ENCODE results near the gene MYBL2. TPM values are rescaled to one million over a fixed set of nuclear protein-coding genes. Genes with fewer than 3 reads are reported as not detected.

The MYBL2 gene
- total RNA-seq, 4 donors from 2014 or later = 1.5 to 27.2 (median 2.6) TPM

GRCh38 chr20:43689165-43689564 lies 22.3 kb downstream of the MYBL2 start:
- Histone ChIP-seq H3K4me3 (no peak overlapping the region), H3K9me3 (no peaks in the 10 kb centered on the region), H3K36me3 (no peaks in the 10 kb centered on the region), H3K27ac (no peak overlapping the region), H3K27me3 (no peaks in the 10 kb centered on the region), H3K4me1 (no peaks in the 10 kb centered on the region)
- DNase-seq = no peak
- TF ChIP-seq, protein P1, sequence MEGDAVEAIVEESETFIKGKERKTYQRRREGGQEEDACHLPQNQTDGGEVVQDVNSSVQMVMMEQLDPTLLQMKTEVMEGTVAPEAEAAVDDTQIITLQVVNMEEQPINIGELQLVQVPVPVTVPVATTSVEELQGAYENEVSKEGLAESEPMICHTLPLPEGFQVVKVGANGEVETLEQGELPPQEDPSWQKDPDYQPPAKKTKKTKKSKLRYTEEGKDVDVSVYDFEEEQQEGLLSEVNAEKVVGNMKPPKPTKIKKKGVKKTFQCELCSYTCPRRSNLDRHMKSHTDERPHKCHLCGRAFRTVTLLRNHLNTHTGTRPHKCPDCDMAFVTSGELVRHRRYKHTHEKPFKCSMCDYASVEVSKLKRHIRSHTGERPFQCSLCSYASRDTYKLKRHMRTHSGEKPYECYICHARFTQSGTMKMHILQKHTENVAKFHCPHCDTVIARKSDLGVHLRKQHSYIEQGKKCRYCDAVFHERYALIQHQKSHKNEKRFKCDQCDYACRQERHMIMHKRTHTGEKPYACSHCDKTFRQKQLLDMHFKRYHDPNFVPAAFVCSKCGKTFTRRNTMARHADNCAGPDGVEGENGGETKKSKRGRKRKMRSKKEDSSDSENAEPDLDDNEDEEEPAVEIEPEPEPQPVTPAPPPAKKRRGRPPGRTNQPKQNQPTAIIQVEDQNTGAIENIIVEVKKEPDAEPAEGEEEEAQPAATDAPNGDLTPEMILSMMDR (IDR thresholded peaks at IDR 0.05) = no peak
- no peak for TF ChIP-seq POLR2A (IDR thresholded peaks at IDR 0.05)

- no peak for DNase-seq
- H3K4me1 ChIP-seq = no peaks in the 10 kb centered on the region
- no peaks in the 10 kb centered on the region for H3K36me3 ChIP-seq
- H3K4me3 ChIP-seq = no peak overlapping the region
- H3K27me3 ChIP-seq = no peaks in the 10 kb centered on the region
- no peaks in the 10 kb centered on the region for H3K9me3 ChIP-seq
- no peak overlapping the region for H3K27ac ChIP-seq
- TF ChIP-seq, protein P1 (IDR thresholded peaks at IDR 0.05) = no peak
- no peak for TF ChIP-seq POLR2A (IDR thresholded peaks at IDR 0.05)
These were observed 24.2 kb downstream of the MYBL2 start for GRCh38 chr20:43690943-43691598.

GRCh38 chr20:43691928-43692524 lies 25.1 kb downstream of the MYBL2 start:
- peak; percentile 72 to 89 (median 77) for DNase-seq
- H3K36me3 ChIP-seq = no peaks in the 10 kb centered on the region
- no peak for TF ChIP-seq POLR2A (IDR thresholded peaks at IDR 0.05)
- TF ChIP-seq, protein P1 (IDR thresholded peaks at IDR 0.05) = peak; percentile 12 to 72 (median 70)
- no peak overlapping the region for H3K4me3 ChIP-seq
- H3K4me1 ChIP-seq = no peaks in the 10 kb centered on the region
- H3K27me3 ChIP-seq = no peaks in the 10 kb centered on the region
- H3K9me3 ChIP-seq = no peaks in the 10 kb centered on the region
- H3K27ac ChIP-seq = no peak overlapping the region

GRCh38 chr20:43694763-43695162 lies 27.8 kb downstream of the MYBL2 start:
- no peak for DNase-seq
- H3K27me3 ChIP-seq = no peaks in the 10 kb centered on the region
- no peaks in the 10 kb centered on the region for H3K36me3 ChIP-seq
- H3K4me1 ChIP-seq = no peaks in the 10 kb centered on the region
- H3K27ac ChIP-seq = no peak overlapping the region
- H3K9me3 ChIP-seq = no peaks in the 10 kb centered on the region
- TF ChIP-seq, protein P1 (IDR thresholded peaks at IDR 0.05) = no peak
- TF ChIP-seq POLR2A (IDR thresholded peaks at IDR 0.05) = no peak
- no peak overlapping the region for H3K4me3 ChIP-seq

- Histone ChIP-seq H3K9me3 (no peaks in the 10 kb centered on the region), H3K27ac (no peak overlapping the region), H3K4me3 (no peak overlapping the region), H3K36me3 (no peaks in the 10 kb centered on the region), H3K27me3 (no peaks in the 10 kb centered on the region), H3K4me1 (no peaks in the 10 kb centered on the region)
- DNase-seq = no peak
- TF ChIP-seq POLR2A (IDR thresholded peaks at IDR 0.05) = no peak
- TF ChIP-seq, protein P1 (IDR thresholded peaks at IDR 0.05) = no peak
These were observed 28.7 kb downstream of the MYBL2 start for GRCh38 chr20:43695571-43695970.

Measured in Peyer's patch (tissue), 4 donors.